AG20443 (cell line): ENCODE results near the gene SLC35F2.
"Not testable (repeated sequence)": the region's sequence is repeated elsewhere in the genome, so short reads cannot be mapped to it uniquely, and the experiment has no call there.

Experiments used
- DNase-seq: peaks from one replicate; pipeline ENCODE4 v3.0.0; 2012; ENCODE audit warnings: low spot score, mixed read lengths

SLC35F2 gene

DNA sequence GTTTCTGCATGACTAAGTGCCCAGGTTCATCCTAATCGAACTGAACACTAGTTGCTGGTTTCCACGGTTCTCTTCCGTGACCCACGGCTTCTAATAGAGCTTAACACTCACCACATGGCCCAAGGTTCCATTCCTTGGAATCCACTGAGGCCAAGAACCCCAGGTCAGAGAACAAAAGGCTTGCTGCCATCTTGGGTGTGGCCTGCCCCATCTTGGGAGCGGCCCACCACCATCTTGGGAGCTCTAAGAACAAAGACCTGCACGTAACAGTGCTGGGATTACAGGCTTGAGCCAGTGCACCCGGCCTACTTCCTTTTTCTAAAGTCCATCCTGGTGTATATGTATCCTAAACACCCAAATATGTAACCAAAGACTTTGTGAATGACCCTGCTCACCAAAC, 68.8 kb downstream of the SLC35F2 start:
- no peak for DNase-seq

DNA sequence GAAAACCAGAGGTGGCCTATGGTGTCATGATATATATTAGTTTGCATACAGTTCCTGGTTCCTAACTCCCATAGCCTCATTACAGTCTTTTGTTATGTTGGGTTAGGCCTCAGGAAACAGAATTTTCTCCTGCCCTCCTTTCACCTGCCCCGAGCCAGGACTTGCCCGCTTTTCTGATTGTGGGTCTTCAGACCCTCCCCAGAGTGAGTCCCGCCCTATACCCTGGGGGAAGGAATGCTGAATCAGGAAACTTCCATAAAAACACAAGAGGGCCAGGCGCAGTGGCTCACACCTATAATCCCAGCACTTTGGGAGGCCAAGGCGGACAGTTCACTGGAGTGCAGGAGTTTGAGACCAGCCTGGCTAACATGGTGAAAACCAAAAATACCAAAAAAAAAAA, 70.9 kb downstream of the SLC35F2 start:
- DNase-seq = no peak

DNA sequence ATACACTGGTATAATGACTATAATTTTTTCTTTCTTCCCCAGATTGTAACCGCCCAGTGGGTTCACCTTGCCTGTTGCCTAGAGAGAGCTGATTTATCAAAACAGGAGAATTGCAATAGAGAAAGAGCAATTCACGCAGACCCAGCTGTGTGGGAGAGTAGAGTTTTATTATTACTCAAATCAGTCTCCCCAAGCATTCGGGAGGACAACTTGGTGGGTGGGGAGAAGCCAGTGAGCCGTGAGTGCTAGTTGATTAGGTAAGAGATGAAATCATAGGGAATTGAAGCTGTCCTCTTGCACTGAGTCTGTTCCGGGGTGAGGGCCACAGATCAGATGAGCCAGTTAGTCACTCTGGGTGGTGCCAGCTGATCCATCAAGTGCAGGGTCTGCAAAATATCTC, 73.2 kb downstream of the SLC35F2 start:
- no peak for DNase-seq

DNA sequence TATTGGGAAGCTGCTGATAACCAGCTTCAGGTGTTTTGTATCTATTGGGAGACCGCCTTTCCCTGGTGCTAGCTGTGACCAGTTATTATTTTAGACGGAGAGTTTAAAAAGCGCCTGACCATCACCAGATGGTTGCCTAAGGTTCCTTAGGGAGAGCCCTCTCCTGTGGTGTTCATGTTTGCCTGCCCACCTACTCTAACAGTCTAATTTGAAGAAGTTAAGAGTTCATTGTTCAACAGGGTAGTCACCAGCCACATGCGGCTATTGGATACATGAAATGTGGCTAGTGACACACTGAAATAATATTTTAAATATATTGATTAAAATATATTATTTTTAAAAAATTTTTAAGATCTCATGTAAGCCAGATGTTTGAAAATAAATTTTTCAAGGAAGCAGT, 75.5 kb downstream of the SLC35F2 start:
- DNase-seq = no peak

DNA sequence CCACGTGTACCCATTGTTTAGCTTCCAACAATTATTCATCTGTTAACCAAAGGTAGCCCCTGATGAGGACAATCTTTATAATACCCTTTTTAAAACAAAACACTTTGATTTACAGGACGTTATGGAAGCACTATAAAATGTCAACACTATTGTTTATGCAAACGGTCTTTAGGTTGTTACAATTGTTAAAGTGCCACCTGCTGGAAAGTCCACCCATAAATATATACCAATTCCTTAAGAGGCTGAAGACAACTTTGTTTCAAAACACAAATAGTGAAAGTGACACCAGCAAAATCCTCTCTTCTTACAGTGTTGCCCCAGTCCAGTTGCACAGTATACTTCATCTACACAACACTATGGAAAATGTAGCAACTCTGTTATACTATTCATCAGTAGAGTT, 77.8 kb downstream of the SLC35F2 start:
- no peak for DNase-seq

DNA sequence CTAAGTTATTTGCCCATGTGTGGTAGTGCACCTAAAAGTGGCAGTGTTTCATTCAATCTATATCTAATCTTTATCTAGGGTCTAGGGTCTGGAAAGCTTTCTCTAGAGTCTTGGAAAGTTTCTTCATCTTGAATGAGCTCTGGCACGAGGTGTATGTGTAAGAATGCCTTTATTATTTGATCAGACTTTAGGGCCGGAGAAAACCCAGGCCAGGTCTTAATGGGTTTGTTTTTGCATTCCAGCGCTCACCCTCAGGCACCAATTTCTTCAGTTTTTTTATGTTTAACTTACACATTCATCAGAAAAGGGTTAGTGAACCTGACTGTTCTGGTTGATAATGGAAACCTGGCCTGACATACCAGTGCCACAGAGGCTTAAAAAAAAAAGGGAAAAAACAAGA, 78.5 kb downstream of the SLC35F2 start:
- no peak for DNase-seq

DNA sequence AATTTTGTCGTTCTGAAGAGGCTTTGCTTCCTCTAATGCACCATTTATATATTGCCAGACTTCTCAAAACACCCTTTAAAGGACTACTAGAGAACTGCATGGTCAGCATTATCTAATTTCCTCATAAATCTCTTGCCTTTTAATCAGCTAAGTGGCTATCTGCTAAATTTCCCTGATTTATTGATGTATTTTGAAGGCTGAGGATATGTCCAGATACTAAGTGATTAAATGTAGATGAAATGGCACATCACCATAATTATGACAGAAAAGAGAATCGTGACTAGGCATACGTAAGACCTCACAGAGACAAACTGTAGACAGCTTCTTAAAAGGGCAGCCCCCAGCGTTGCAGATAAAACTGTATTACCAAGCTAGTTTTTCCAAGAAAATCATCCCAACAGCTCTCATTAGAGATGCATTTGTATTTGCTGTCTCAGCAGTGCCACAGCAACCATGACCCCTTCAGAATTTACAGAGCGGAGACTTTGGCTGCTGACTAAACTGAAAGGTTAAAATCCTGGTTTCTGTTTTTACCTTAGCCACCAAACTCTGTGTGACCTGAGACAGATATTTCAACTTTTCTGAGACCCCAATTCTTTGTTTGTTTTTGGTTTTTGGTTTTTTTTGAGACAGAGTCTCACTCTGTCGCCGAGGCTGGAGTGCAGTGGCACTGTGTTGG, 79.6 kb downstream of the SLC35F2 start:
- DNase-seq = no peak

DNA sequence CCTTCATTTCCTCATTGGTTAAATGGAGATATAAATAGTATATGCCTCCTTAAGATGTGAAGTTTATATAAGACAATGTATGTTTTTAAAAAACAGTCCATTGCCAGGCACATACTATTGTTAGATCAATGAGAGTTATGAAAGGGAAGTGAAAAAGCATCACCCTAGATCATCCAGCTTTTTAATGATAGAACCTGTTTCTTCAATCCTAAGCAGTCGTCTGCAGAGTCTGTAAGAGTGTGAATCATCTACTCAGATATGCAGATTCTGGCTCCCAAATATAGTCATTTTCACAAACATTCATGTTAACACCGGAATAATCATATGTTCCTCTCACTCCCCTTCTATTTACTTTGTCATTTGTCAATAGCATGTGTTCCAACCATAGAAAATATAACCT, 81.5 kb downstream of the SLC35F2 start:
- no peak for DNase-seq

DNA sequence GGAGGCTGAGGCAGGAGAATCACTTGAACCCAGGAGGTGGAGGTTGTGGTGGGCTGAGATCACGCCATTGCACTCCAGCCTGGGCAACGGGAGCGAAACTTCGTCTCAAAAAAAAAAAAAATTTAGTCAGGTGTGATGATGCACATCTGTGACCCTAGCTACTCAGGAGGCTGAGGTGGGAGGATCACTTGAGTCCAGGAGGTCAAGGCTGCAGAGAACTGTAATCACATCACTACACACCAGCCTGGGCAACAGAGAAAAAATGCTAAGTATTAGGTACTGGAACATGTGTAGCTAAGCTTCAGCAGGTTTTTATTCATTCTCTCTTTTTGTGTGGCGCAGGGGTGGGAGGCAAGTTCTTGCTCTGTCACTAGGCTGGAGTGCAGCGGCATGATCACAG, 82.5 kb downstream of the SLC35F2 start:
- DNase-seq = no peak

DNA sequence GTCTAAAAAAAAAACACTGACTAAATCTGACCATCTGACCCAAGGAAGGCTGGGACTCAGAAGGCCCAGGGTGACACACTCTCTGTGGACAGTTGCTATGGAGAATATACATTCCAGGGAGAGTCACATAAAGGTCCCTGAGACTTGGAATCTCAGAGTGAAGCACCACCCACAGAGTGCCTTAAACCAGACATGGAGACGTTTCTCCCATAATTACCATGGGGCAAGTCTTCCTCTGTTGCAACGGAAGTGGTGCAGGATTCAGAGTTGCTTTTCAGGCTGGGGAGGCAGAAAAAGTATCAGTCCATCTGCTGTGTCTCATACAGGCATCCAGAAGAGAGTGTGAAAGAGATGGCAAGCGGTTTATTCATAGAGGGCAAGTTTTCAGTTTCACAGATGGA, 88.0 kb downstream of the SLC35F2 start:
- peak; percentile 51 for DNase-seq

DNA sequence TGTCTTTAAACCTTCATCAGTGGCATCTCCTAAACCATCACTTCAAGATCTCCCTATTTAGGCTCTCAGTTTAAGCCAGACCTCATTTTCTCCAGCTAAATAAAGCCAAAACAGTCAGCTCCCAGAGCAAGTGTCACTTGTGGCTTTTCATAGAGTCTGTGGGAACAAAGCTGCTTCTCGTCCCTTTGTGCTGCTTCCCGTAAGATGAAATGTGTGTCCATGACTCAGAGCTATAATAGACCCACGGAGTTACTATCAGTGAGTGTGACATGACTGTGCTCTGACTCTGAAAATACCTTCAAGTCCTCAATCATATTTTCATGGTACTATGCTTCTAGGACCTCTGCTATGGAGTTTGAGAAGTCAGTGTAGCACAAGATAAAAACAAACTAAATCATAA, 89.4 kb downstream of the SLC35F2 start:
- DNase-seq = peak; percentile 36

DNA sequence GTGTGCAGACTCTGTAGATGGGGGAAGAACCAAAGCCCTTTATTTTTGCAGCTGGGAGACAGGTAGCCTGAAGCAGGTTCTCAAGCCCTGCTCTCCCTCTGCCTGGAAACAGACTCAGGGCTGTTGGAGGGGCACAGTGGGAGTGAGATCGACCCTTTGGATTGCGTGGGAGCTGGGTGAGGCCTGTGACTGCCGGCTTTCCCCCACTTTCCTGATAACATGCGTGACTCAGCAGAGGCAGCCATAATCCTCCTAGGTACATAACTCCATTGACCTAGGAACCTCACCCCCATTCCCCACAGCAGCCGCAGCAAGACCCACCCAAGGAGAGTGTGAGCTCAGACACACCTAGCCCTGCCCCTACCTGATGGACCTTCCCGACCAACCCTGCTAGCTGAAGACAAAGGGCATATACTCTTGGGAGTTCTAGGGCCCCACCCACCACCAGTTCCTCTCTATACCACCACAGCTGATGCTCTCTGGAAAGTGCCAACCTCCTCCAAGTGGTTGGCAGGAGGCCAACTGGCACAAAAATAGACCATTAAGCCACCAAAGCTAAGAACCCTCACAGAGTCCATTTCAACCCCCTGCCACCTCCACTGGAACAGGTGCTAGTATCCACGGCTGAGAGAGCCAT, 99.8 kb downstream of the SLC35F2 start:
- not testable (repeated sequence) for DNase-seq

DNA sequence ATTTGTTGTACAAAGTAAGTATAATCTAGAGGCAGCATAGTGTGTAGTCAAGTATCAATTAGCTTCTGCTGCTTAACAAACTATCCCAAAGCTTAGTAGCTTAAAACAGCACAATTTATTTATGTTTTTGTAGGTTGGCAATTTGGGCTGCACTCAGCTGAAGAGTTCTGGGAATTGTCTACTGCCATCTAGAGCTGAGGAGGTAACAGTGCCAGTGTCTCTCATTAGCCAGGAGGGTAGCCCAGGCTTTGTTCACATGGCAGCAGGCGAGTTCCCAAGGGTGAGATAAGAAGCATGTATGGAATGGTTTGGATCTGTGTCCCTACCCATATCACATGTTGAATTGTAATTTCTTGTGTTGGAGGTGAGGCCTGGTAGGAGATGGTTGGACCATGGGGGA, 100.9 kb downstream of the SLC35F2 start:
- no peak for DNase-seq

DNA sequence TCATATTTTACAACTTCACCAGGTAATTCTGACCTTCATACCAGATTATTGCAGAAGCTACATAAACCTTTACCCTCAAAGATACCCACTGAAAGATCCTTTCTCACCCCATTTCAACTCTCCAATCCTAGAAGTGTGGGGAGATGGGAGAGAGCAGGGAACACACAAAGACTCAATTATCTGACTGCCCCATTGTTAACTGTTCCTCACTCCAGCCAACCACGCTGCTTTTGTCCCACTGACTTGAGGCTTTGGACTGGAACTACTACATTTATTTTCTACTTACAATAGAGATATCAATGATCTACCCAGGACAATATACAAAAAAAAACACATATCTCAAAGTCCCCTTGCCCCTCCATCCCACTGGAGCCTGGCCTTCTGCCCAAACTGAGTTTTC, 102.0 kb downstream of the SLC35F2 start:
- no peak for DNase-seq

DNA sequence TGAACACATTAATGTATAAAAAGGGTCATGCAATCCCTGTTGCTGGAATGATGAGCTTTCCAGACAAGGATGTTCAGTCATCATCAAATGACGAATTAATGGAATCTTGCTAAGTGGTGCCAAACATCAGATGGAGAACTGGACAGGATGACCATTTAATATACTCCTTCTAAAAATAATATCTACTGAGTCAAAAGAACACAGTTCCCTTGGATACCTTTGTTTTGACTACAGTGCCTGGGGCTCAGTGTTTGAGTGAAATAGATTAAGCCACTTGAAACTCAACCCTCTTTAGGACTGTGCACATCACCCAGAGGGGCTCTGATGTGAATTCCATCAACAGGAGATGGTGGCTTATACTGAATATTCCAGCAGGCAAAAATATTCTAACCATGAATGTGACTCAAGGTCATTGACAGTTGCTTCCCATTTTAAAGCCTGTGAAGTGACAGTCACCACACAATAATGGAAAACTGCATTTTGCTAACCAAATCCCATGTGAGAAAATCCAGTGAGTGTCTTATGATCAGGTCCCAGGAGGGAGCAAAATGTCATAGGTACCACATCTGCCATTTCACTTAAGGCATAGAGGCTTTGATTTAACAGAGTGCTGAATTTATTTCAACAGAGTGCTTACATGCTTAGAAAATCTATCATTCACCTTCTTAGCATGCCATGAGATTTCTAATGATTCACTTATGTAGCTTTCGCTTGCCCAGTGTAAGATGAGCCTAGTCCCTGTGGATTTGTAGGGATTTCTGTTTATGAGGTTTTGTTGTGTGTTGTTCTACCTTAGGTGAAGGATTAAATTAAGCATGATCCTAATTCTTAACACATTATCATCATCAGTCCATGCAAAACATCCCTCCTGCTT, 105.4 kb downstream of the SLC35F2 start:
- DNase-seq = no peak

DNA sequence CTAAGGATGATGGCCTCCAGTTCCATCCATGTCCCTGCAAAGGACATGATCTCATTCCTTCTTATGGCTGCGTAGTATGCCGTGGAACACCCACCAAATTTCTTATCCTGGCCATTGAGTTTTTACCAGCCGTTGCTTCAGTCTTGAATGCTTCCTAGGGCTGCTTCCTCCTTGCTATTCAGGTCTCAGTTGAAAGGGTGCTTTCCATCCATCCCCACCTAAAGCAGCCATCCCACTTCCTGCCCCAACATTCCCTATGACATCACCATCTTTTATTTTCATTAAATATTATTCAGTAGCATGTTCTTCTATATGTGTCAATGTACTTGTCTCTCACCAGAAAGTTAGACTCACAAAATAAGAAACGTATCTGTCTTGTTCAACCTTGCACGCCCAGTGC, 106.1 kb downstream of the SLC35F2 start:
- DNase-seq = no peak

DNA sequence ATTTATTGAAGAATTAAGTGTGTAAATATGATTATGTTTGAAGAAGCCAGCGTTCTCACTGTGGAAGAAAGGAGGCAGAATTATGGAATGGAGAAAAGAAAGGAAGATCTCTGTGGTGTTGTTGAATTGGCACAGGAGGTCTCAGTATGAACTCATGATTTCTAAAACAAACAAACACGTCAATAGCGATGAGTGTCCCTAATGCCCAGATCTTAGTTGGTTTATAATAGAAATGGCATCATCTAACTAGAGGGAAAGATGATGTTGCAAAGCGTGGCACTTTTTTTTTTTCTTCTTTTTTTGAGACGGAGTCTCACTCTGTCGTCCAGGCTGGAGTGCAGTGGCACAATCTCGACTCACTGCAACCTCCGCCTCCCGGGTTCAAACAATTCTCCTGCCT, 107.5 kb downstream of the SLC35F2 start:
- no peak for DNase-seq

DNA sequence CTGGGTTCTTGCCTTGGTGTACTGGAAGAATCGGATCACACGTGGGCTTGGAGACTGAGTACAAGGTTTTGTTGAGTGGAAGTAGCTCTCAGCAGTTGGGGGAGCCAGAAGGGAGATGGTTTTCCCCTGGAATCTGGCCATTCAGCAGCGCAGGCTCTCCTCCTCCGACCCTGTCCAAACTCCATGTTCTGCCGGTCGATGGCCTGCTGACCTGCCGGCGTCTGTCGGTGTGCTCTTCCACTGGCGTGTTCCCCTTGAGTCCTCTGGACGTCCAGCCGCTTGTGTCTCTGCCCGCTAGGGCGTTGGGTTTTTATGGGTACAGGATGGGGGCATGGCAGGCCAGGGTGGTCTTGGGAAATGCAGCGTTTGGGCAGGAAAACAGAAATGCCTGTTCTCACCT, 108.3 kb downstream of the SLC35F2 start:
- DNase-seq = no peak

DNA sequence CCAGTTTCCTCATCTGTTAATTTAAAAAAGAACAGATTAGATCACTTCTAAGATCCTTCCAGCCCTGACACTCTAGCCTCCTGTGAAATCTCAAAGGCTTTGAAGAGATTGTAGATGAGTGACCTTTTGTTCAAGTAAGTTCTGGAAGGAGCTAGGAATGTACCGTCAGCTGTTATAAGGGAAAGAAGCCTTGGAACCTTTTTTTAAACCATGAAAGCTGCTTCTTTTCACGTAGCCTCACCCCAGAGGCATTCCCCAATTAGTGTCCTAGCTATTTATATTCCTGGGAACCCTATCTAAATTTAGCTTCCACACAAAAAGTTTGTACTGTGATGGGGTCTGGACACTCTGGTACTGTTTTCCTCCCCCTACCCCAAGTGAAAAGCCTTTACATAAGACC, 111.0 kb downstream of the SLC35F2 start:
- DNase-seq = no peak

DNA sequence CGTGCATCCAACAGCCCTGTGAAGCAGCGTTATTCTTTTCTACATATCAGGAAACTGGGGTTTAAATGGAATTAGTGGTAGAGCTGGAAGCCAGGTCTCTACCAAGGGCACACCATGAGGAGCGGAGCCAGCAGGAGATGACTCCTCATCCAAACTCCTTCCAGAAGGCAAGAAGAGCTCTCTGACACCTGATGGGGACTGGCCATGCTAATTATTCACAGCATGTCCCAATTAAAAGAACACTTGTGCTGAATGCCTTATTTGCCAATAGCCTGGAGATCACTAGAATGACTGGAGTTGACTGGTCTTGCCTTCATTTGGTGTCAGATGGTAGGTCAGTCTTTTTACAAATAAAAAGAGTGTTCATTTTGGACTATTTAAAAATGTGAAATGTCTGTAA, 113.9 kb downstream of the SLC35F2 start:
- no peak for DNase-seq

DNA sequence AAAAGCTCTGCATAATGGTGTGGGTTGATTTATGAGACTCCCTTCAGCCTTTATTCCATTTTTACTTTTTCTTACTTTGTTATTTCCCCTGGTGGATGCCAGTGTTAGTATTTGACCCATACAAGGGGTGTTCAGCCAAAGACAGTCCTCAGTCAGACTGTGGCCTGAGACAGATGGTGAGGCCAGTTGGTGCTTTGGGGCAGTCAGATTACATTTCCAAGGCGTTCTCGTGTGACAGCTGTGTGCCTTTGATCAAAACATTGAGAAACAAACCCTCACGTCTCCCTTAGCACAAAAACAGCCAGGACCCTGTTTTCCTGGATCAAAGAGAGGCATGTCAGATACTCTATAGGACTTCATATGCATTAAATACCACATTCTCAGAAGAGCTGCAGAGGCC, 115.4 kb downstream of the SLC35F2 start:
- DNase-seq = no peak

DNA sequence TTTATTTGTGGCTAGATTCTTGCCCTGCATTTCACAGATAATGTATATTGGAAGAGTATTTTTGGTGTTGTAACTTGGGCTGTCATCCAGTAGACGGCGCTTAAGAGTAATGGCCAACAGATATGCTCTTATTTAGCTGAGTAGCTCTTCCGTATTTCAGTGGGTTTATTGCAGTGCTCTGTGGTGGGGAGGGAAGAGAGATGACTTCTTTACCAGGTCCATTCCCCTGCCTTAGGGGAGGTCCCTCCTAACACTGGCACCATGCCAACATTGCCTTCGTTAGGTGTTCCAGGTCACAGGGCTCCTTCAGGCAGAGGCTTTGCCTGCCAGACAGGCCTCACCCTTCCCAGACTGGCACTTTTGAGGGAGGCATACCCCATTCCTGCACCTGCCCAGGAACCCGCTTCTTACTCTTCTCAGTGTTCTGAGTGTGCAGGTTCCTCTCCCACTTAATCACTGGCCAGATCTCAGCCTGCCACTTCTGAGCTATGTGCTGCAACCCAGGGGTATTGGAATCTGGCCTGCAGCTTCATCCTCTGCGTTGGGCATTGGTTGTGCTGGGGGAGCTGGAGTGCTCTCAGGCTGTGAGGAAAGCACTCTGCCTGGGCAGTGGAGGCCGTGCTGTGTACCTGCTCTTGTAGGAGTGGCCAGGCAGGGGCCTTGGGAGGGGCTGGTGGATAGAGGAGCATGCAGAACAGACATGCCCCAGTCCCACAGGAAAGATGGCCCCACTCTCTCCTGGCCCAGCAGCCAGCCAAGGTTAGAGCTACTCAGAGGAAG, 117.4 kb downstream of the SLC35F2 start:
- no peak for DNase-seq
